Loucy (cell line): ENCODE results near the gene HOXB7.

ENCODE experiments used
- EZH2phosphoT487 ChIP-seq: fragments of 200-600 bp; IDR thresholded peaks from 2 replicates; pipeline ENCODE4 v1.6.1; 2018; ENCODE audit warnings: antibody characterized with exemption, mild to moderate bottlenecking, moderate library complexity, borderline replicate concordance
- TF ChIP-seq, protein P1 (sequence below): fragments of 200-600 bp; sonication (generic); conservative IDR thresholded peaks from 2 replicates; pipeline ENCODE4 v1.5.1; 2014; ENCODE audit warnings: mild to moderate bottlenecking, antibody characterized with exemption, low read length

DNA sequence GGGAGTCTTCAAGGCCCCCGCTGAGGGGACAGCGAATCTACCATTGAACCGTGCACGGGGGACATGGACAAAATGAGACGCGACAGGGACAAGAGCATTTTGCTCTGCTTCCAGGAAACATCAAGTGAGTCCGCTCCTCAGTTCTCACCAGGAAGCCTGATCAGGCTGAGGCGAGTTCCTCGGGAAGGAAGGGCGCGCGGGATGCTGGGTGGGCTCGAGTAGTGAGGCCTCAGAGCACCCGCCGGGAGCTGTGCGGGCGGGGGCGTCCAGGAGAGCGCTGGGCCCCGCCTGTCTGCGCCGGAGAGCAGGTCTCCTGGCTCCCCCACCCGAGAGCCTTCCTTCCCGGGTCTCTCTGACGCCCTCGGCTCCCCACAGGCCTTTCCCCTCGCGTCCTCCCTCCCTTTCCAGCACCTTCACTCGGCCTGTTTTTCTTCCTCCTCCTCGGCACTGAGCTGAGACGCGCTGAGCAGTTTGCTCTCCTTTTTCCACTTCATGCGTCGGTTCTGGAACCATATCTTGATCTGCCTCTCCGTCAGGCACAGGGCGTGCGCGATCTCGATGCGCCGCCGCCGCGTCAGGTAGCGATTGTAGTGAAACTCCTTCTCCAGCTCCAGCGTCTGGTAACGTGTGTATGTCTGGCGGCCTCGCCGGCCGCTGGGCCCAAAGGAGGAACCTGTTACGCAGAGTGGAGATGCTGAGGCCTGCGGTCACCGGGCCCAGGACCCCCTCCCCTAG, 14.7 kb downstream of the HOXB7 start:
- TF ChIP-seq, protein P1, sequence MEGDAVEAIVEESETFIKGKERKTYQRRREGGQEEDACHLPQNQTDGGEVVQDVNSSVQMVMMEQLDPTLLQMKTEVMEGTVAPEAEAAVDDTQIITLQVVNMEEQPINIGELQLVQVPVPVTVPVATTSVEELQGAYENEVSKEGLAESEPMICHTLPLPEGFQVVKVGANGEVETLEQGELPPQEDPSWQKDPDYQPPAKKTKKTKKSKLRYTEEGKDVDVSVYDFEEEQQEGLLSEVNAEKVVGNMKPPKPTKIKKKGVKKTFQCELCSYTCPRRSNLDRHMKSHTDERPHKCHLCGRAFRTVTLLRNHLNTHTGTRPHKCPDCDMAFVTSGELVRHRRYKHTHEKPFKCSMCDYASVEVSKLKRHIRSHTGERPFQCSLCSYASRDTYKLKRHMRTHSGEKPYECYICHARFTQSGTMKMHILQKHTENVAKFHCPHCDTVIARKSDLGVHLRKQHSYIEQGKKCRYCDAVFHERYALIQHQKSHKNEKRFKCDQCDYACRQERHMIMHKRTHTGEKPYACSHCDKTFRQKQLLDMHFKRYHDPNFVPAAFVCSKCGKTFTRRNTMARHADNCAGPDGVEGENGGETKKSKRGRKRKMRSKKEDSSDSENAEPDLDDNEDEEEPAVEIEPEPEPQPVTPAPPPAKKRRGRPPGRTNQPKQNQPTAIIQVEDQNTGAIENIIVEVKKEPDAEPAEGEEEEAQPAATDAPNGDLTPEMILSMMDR: no peak
- TF ChIP-seq EZH2phosphoT487: no peak
